ENCODE measurements around the gene SPACA9. TPM values are rescaled to one million over a fixed set of nuclear protein-coding genes. Genes with fewer than 3 reads are reported as not detected.

The SPACA9 gene
- total RNA-seq (1 to 10 TPM; 2.3 to 6.9 (median 4.6) TPM), polyA plus RNA-seq (1 to 10 TPM; 1.6 to 4.6 TPM)
- long read RNA-seq, donor 1, partial matches to known transcripts: 2 of 4 reads
- long read RNA-seq, donor 1, other reads (novel, unspliced or antisense): 2 of 4 reads
- long read RNA-seq, donor 2, transcript SPACA9-203 (4 exons, 2,536 nt): major isoform, 10 of 12 reads
- long read RNA-seq, donor 2, partial matches to known transcripts: 1 of 12 reads
- long read RNA-seq, donor 2, other reads (novel, unspliced or antisense): 1 of 12 reads
- long read RNA-seq, donor 3, partial matches to known transcripts: 0 of 4 reads
- long read RNA-seq, donor 3, other reads (novel, unspliced or antisense): 4 of 4 reads

- Histone ChIP-seq H3K4me1 (peaks cover 0 to 23% (median 5%) of the 10 kb centered on the region in 12 donors), H3K36me3 (peaks cover 0 to under 1% (median 0%) of the 10 kb centered on the region in 9 donors), H3K27ac (peak within 1 kb of the TSS; percentile 15 to 86 (median 80)), H3K27me3 (no peaks in the 10 kb centered on the region), H3K9me3 (no peaks in the 10 kb centered on the region), H3K4me3 (peak within 1 kb of the TSS; percentile 75 to 100 (median 95))
- ATAC-seq (peak; percentile 65 to 87 (median 80)), DNase-seq (peak; percentile 65 to 80 (median 74))
- WGBS, 4 donors: 11 to 35% (median 21%) methylated on average over 24 to 42 of the region's 42 CpGs
- intact Hi-C loops (cut with DNase I): loop anchor here in 1 of 10 donors (5.0 kb wide), 1 partner anchor 207 kb away; the partner anchor contains the start of gene GTF3C4
- no peak for TF ChIP-seq CTCF (IDR thresholded peaks at IDR 0.05)
- TF ChIP-seq POLR2A (IDR thresholded peaks at IDR 0.05): no peak
These were observed at the start of gene SPACA9 for GRCh38 chr9:132878695-132879456. Gene SPACA9, plus strand, starts transcription at chr9:132878898. Its CDS starts 5,050 bp downstream, at chr9:132883948.

DNA sequence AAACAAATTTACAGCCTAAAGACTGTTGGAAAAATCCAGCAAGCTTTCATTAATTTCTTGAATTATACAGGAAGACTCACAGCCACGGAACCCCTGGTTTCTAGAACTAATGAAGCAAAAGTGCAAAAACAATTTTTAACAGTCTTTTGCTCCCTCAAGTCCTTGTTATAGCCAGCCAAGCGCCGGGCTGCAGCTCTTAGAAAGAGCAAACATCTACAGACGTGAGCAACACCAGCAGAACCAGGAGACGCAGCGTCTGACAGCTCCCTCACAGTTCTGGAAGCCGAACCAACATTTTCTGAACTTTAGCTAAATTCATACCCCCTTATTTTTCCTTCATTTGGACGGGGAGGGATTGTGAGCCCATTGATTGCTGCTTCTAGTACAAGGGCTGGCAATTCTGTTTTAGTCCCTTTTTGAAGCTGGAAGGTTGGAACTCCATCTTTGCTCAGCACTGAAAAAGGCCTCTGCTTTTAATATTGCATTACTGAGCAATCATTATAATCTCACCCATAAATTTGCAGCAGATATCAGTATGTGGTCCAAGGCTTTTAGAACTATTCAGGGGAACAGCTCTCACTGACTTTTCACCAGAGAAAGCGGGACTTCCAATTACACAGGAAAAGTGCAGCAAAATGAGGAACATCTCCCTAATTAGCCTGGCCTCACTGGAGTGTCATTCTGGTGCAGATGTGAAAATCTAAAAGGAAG is 46.4 kb upstream of the SPACA9 start:
- TF ChIP-seq POLR2A (IDR thresholded peaks at IDR 0.05) (no peak), CTCF (IDR thresholded peaks at IDR 0.05) (no peak)
- no peak for DNase-seq
- no peak overlapping the region for H3K27ac ChIP-seq
- no peaks in the 10 kb centered on the region for H3K27me3 ChIP-seq
- no peaks in the 10 kb centered on the region for H3K9me3 ChIP-seq
- no peaks in the 10 kb centered on the region for H3K4me1 ChIP-seq
- intact Hi-C loops (cut with DNase I): no loop called here
- H3K4me3 ChIP-seq: no peak overlapping the region
- no peak for ATAC-seq
- no peaks in the 10 kb centered on the region for H3K36me3 ChIP-seq
- 67 to 83% (median 74%) methylated on average over 9 of the region's 9 CpGs for WGBS, 4 donors

- intact Hi-C loops (cut with DNase I): no loop called here
- 77 to 87% (median 80%) methylated on average over 24 of the region's 24 CpGs for WGBS, 4 donors
- Histone ChIP-seq H3K4me3 (no peak overlapping the region), H3K27ac (no peak overlapping the region), H3K36me3 (no peaks in the 10 kb centered on the region), H3K9me3 (no peaks in the 10 kb centered on the region), H3K4me1 (no peaks in the 10 kb centered on the region), H3K27me3 (no peaks in the 10 kb centered on the region)
- no peak for DNase-seq
- TF ChIP-seq CTCF (IDR thresholded peaks at IDR 0.05) (no peak), POLR2A (IDR thresholded peaks at IDR 0.05) (no peak)
- no peak for ATAC-seq
These were observed 45.1 kb upstream of the SPACA9 start for GRCh38 chr9:132833550-132834121.
